K562 (cell line): ENCODE measurements around the gene EPB41L4B. TPM values are rescaled to one million over a fixed set of nuclear protein-coding genes. Genes with fewer than 3 reads are reported as not detected.

Experiments used
- ATAC-seq: fragments of 200-7000 bp; cut with Tn5 transposase; 3 replicates; pipeline ENCODE4 v1.9.1; 2020; ENCODE audit warnings: moderate library complexity
- BruUV-seq: library from RNA; stranded (reverse); fragments of 400-500 nt; replicated peaks from 2 replicates; lab custom pipeline; 2021; lab: Mats Ljungman, UMichigan
- CTCF ChIA-PET: fragments of 300-600 bp; formaldehyde crosslinking; extraction: SDS; loops from one replicate; lab custom pipeline; 2021; ENCODE audit warnings: low intra/inter-chr PET ratio; lab: Yijun Ruan, JAX
- POLR2A ChIA-PET: fragments of 300-600, 350-650 bp; sonication (Branson Sonifier 250); formaldehyde crosslinking; extraction: SDS; loops from one replicate; lab custom pipeline; 2021; ENCODE audit warnings: antibody characterized with exemption, inconsistent platforms; lab: Yijun Ruan, JAX
- DNase-seq, 4 experiments: peaks; one replicate each; pipeline versions ENCODE4 v3.0.0 to v3.0.0-alpha.2; 2011 to 2018; ENCODE audit warnings: low spot score in 3 of 4, mixed read lengths in 3 of 4; ENCODE audit errors: extremely low read depth in 1 of 4
- FAIRE-seq: peaks from 2 replicates; lab custom pipeline; 2011; peaks lifted over from hg19 to GRCh38; lab: Jason Lieb, UNC
- H2AFZ ChIP-seq: 2 replicates; pipeline ENCODE4 v1.6.0; 2011; ENCODE audit warnings: low read depth, low read length, control low read depth, inconsistent platforms
- H3K27ac ChIP-seq: fragments of 200-600 bp; 3 replicates; pipeline ENCODE4 v1.8.0; 2011; ENCODE audit warnings: low read depth, mild to moderate bottlenecking, control low read depth, inconsistent platforms, low read length, moderate library complexity, mixed read lengths; ENCODE audit errors: extremely low read depth
- H3K27me3 ChIP-seq, 2 experiments: fragments of 300-600 bp in 1 of 2; 2 replicates in 1 of 2; 3 replicates in 1 of 2; pipeline versions ENCODE4 v1.6.0 to v1.8.0; 2011; ENCODE audit warnings: inconsistent platforms in 2 of 2, low read length in 2 of 2, mild to moderate bottlenecking in 1 of 2, mixed read lengths in 1 of 2, moderate library complexity in 1 of 2; ENCODE audit not compliant: control insufficient read depth in 2 of 2, insufficient read depth in 2 of 2
- H3K36me3 ChIP-seq: fragments of 300-600 bp; 3 replicates; pipeline ENCODE4 v1.8.0; 2011; ENCODE audit warnings: mild to moderate bottlenecking, low read length, inconsistent platforms; ENCODE audit not compliant: control insufficient read depth, insufficient read depth
- H3K4me1 ChIP-seq, 2 experiments: fragments of 200-600 bp in 1 of 2; replicated peaks in 1 of 2; 2 replicates in 1 of 2; 3 replicates in 1 of 2; pipeline versions ENCODE4 v1.5.1 to v1.8.0; 2011; ENCODE audit warnings: inconsistent platforms in 2 of 2, low read length in 2 of 2, mild to moderate bottlenecking in 1 of 2, mixed read lengths in 1 of 2, moderate library complexity in 1 of 2; ENCODE audit not compliant: control insufficient read depth in 2 of 2, insufficient read depth in 2 of 2
- H3K4me2 ChIP-seq: 2 replicates; pipeline ENCODE4 v1.6.1; 2011; ENCODE audit warnings: low read length, control low read depth, inconsistent platforms, mixed read lengths; ENCODE audit not compliant: insufficient read depth
- H3K4me3 ChIP-seq: fragments of 200-600 bp; sonication (generic), shearing (Covaris generic); 2 replicates; pipeline ENCODE4 v1.5.1; 2016; ENCODE audit warnings: control low read depth, inconsistent platforms
- H3K79me2 ChIP-seq: fragments of 200-600 bp; 3 replicates; pipeline ENCODE4 v1.8.0; 2011; ENCODE audit warnings: low read length, inconsistent platforms; ENCODE audit not compliant: control insufficient read depth, insufficient read depth
- H3K9ac ChIP-seq, 2 experiments: 2 replicates each; pipeline versions ENCODE4 v1.6.0 to v1.6.1; 2011; ENCODE audit warnings: low read depth in 2 of 2, low read length in 2 of 2, control low read depth in 1 of 2, inconsistent platforms in 1 of 2, mild to moderate bottlenecking in 1 of 2, mixed read lengths in 1 of 2; ENCODE audit not compliant: insufficient read depth in 1 of 2
- H3K9me1 ChIP-seq: one replicate; pipeline ENCODE4 v1.6.0; 2011; ENCODE audit warnings: inconsistent platforms, mild to moderate bottlenecking, low read length, moderate library complexity; ENCODE audit not compliant: control insufficient read depth, insufficient read depth
- H3K9me3 ChIP-seq: replicated peaks from 2 replicates; pipeline ENCODE4 v1.5.1; 2011; ENCODE audit warnings: low read depth, low read length, inconsistent platforms; ENCODE audit not compliant: control insufficient read depth, insufficient read depth
- H4K20me1 ChIP-seq: replicated peaks from 2 replicates; pipeline ENCODE4 v1.6.1; 2011; ENCODE audit warnings: low read length, inconsistent platforms, mixed read lengths; ENCODE audit not compliant: control insufficient read depth, insufficient read depth
- FOXA1 ChIP-seq: fragments of 450-650 bp; IDR thresholded peaks from 2 replicates; pipeline ENCODE4 v1.6.1; 2016; ENCODE audit warnings: mild to moderate bottlenecking, borderline replicate concordance
- GABPB1 ChIP-seq: sonication (generic); formaldehyde crosslinking; IDR thresholded peaks from 2 replicates; pipeline ENCODE4 v1.8.0; 2022; ENCODE audit warnings: mild to moderate bottlenecking, missing genetic modification reagents
- SNIP1 ChIP-seq: fragments of 450-650 bp; IDR thresholded peaks from 2 replicates; pipeline ENCODE4 v1.7.1; 2017; ENCODE audit warnings: low read depth, mild to moderate bottlenecking
- ZFX ChIP-seq: sonication (generic); formaldehyde crosslinking; IDR thresholded peaks from 2 replicates; pipeline ENCODE4 v1.8.0; 2022; ENCODE audit warnings: mild to moderate bottlenecking, missing genetic modification reagents, moderate library complexity
- WGBS: fragments of 100-300 bp; shearing (Covaris generic); methylation state at CpG from one replicate; pipeline ENCODE4 v1.1.6; 2016; ENCODE audit warnings: low coverage, mixed read lengths; ENCODE audit not compliant: insufficient coverage; ENCODE audit errors: missing lambda C conversion rate; 5-methylcytosine and 5-hydroxymethylcytosine counted together
- in situ Hi-C: fragments of 300-500 bp; cut with MboI; formaldehyde crosslinking; loops from 4 replicates; pipeline ENCODE4 v1.15.0; 2018; ENCODE audit warnings: inconsistent platforms, mixed read lengths
- intact Hi-C: fragments of 100-400 bp; cut with micrococcal nuclease; formaldehyde crosslinking; loops from 2 replicates; pipeline ENCODE4 v1.14.2; 2022
- polyA plus RNA-seq, 8 experiments: library from polyadenylated mRNA; depleted of rRNA in 4 of 8; stranded (reverse) in 5 of 8; unstranded in 3 of 8; fragments of >200 nt; fragmentation: Nextera tagmentation in 2 of 8; fragmentation: Illumina TruSeq in 1 of 8; extraction: Ambion mirVana in 2 of 8; extraction: Trizol in 1 of 8; gene quantifications; 2 replicates each; pipeline versions ENCODE4 v1.2.1 to v1.2.3, GENCODE V29; 2011 to 2014; ENCODE audit warnings: inconsistent platforms in 1 of 8, missing spikeins in 1 of 8
- total RNA-seq, 7 experiments: library from RNA; depleted of rRNA in 6 of 7; stranded (reverse); fragments of >200 nt in 6 of 7; fragmentation: Illumina TruSeq in 2 of 7; extraction: Trizol in 2 of 7; gene quantifications; 2 replicates each; pipeline versions ENCODE4 v1.2.1 to v1.2.3, GENCODE V29; 2011 to 2021; ENCODE audit warnings: low replicate concordance in 1 of 7
- TF ChIP-seq, protein P1 (sequence below): fragments of 450-650 bp; IDR thresholded peaks from 2 replicates; pipeline ENCODE4 v1.6.1; 2016
- TF ChIP-seq, protein P2 (sequence below): fragments of 250-450 bp; sonication (Bioruptor Pico); IDR thresholded peaks from 2 replicates; pipeline ENCODE4 v1.5.0; 2021
- TF ChIP-seq, protein P3 (sequence below): fragments of 250-450 bp; sonication (Bioruptor Pico); IDR thresholded peaks from 2 replicates; pipeline ENCODE4 v1.4.0; 2020; ENCODE audit warnings: mild to moderate bottlenecking, moderate library complexity, borderline replicate concordance

The EPB41L4B gene
- total and polyA plus RNA-seq, 9 of the 15 experiments (the other 6 are each of a cell fraction or from before 2014, with no cell fraction given) = 0.09 to 0.38 (median 0.21) TPM

DNA sequence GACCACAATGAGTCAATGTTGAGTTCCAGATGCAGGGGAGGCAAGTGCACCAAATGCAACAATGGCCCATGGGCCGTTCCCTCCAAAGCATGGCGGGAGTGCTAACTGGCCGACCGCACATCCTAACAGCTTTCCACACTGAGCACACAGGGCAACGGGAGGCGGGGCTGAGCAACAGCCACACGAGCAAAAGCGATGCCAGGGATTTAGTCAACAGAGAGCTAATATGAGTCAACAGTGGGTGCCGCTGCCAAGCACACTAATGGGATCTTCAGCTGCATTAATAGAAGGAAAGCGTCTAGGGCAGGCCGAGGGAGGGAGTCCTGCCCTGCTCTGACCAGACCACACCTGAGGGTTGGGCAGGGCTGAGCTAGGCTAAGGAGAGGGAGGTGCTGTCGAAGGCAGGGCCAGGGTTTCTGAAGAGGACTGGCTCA is 4.6 kb downstream of the EPB41L4B start:
- Histone ChIP-seq H3K4me1 (peaks cover 0 to 16% of the 10 kb centered on the region in 2 experiments; a peak in 3 of 5 replicates), H3K9ac (no peak overlapping the region), H3K79me2 (no peaks in the 10 kb centered on the region), H2AFZ (no peak overlapping the region), H3K36me3 (no peaks in the 10 kb centered on the region), H4K20me1 (peaks cover 10% of the 10 kb centered on the region; the same call in 1 of the 2 replicates), H3K4me2 (no peak overlapping the region), H3K9me1 (no peaks in the 10 kb centered on the region), H3K27me3 (peaks cover 36 to 80% of the 10 kb centered on the region in 2 experiments), H3K9me3 (no peaks in the 10 kb centered on the region), H3K27ac (no peak overlapping the region), H3K4me3 (no peak overlapping the region)
- in situ Hi-C loops (loop anchor here (10.0 kb wide), 1 partner anchor 441 kb away; no protein-coding TSS in a partner anchor), intact Hi-C loops (no loop called here)
- BruUV-seq = no TSS peak
- FAIRE-seq (no peak), DNase-seq (no peak), ATAC-seq (no peak)
- WGBS = 5% methylated on average over 12 of the region's 12 CpGs
- ChIA-PET CTCF (no interaction called here), POLR2A (interaction anchor here (0.6 to 1.4 kb wide), 4 partner anchors 9 to 287 kb away, joined by 3 read pairs; no protein-coding TSS in a partner anchor)
- TF ChIP-seq, protein P1, sequence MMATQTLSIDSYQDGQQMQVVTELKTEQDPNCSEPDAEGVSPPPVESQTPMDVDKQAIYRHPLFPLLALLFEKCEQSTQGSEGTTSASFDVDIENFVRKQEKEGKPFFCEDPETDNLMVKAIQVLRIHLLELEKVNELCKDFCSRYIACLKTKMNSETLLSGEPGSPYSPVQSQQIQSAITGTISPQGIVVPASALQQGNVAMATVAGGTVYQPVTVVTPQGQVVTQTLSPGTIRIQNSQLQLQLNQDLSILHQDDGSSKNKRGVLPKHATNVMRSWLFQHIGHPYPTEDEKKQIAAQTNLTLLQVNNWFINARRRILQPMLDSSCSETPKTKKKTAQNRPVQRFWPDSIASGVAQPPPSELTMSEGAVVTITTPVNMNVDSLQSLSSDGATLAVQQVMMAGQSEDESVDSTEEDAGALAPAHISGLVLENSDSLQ = no peak
- TF ChIP-seq, protein P2, sequence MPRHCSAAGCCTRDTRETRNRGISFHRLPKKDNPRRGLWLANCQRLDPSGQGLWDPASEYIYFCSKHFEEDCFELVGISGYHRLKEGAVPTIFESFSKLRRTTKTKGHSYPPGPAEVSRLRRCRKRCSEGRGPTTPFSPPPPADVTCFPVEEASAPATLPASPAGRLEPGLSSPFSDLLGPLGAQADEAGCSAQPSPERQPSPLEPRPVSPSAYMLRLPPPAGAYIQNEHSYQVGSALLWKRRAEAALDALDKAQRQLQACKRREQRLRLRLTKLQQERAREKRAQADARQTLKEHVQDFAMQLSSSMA (CRISPR knock-in tag) = no peak
- TF ChIP-seq, protein P3, sequence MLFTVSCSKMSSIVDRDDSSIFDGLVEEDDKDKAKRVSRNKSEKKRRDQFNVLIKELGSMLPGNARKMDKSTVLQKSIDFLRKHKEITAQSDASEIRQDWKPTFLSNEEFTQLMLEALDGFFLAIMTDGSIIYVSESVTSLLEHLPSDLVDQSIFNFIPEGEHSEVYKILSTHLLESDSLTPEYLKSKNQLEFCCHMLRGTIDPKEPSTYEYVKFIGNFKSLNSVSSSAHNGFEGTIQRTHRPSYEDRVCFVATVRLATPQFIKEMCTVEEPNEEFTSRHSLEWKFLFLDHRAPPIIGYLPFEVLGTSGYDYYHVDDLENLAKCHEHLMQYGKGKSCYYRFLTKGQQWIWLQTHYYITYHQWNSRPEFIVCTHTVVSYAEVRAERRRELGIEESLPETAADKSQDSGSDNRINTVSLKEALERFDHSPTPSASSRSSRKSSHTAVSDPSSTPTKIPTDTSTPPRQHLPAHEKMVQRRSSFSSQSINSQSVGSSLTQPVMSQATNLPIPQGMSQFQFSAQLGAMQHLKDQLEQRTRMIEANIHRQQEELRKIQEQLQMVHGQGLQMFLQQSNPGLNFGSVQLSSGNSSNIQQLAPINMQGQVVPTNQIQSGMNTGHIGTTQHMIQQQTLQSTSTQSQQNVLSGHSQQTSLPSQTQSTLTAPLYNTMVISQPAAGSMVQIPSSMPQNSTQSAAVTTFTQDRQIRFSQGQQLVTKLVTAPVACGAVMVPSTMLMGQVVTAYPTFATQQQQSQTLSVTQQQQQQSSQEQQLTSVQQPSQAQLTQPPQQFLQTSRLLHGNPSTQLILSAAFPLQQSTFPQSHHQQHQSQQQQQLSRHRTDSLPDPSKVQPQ (CRISPR knock-in tag) = no peak
- TF ChIP-seq ZFX (CRISPR knock-in tag) (no peak), FOXA1 (no peak), SNIP1 (no peak), GABPB1 (no peak)
